Natural killer cell (primary cell): ENCODE measurements around the gene DLEC1. TPM values are rescaled to one million over a fixed set of nuclear protein-coding genes. Genes with fewer than 3 reads are reported as not detected.

Experiments used
- ATAC-seq, 3 donors: fragments of 150-1000 bp in 2 of 3; fragments of 200-7000 bp in 1 of 3; cut with Tn5 transposase; 1 replicate in 1 of 3; 2 replicates in 2 of 3; pipeline ENCODE4 v1.10.0; 2021; ENCODE audit warnings: mild to moderate bottlenecking in 2 of 3, moderate library complexity in 2 of 3
- DNase-seq, 2 donors: peaks; one replicate each; pipeline versions ENCODE4 v3.0.0 to v3.0.0-alpha.2; 2013 to 2021; ENCODE audit warnings: mixed read lengths in 1 of 2
- H3K27ac ChIP-seq: one replicate; pipeline ENCODE4 v1.5.1; 2013; ENCODE audit warnings: mild to moderate bottlenecking, low read length
- H3K27me3 ChIP-seq: one replicate; pipeline ENCODE4 v1.6.1; 2013; ENCODE audit warnings: low read length; ENCODE audit not compliant: control insufficient read depth, insufficient read depth
- H3K36me3 ChIP-seq: one replicate; pipeline ENCODE4 v1.6.1; 2013; ENCODE audit warnings: low read length; ENCODE audit not compliant: control insufficient read depth, insufficient read depth
- H3K4me1 ChIP-seq: one replicate; pipeline ENCODE4 v1.6.1; 2013; ENCODE audit warnings: low read length; ENCODE audit not compliant: control insufficient read depth, insufficient read depth
- H3K4me3 ChIP-seq: one replicate; pipeline ENCODE4 v1.5.1; 2013; ENCODE audit warnings: low read length
- H3K9me3 ChIP-seq: one replicate; pipeline ENCODE4 v1.6.1; 2013; ENCODE audit warnings: low read length; ENCODE audit not compliant: control insufficient read depth, insufficient read depth
- H3K27ac Mint-ChIP-seq, 2 donors: one replicate each; pipeline ENCODE4 v1.8.0; 2022; ENCODE audit warnings: mild to moderate bottlenecking in 2 of 2, mixed read lengths in 2 of 2, moderate library complexity in 1 of 2
- H3K27me3 Mint-ChIP-seq, 2 donors: one replicate each; pipeline ENCODE4 v1.8.0; 2022; ENCODE audit warnings: low read depth in 2 of 2, mixed read lengths in 2 of 2
- H3K36me3 Mint-ChIP-seq: one replicate; pipeline ENCODE4 v1.8.0; 2022; ENCODE audit warnings: mixed read lengths
- H3K4me1 Mint-ChIP-seq, 2 donors: one replicate each; pipeline ENCODE4 v1.8.0; 2022; ENCODE audit warnings: mixed read lengths in 2 of 2
- H3K4me3 Mint-ChIP-seq: one replicate; pipeline ENCODE4 v1.8.0; 2022; ENCODE audit warnings: mild to moderate bottlenecking, moderate library complexity, mixed read lengths
- H3K9me3 Mint-ChIP-seq, 2 donors: one replicate each; pipeline ENCODE4 v1.8.0; 2022; ENCODE audit warnings: mixed read lengths in 2 of 2
- WGBS: methylation state at CpG from one replicate; pipeline ENCODE4 v1.1.7; 2013; ENCODE audit warnings: missing lambda C conversion rate; ENCODE audit not compliant: insufficient coverage; 5-methylcytosine and 5-hydroxymethylcytosine counted together
- intact Hi-C: fragments of 100-400 bp; cut with micrococcal nuclease; formaldehyde crosslinking; loops from one replicate; pipeline ENCODE4 v1.14.2; 2022
- total RNA-seq, 4 donors: library from RNA; stranded (reverse); fragments of 120-200 nt in 1 of 4; gene quantifications; one replicate each; pipeline versions ENCODE4 v1.2.3 to v1.2.4, GENCODE V29; 2013 to 2022
- TF ChIP-seq, protein P1 (sequence below): fragments of 200-600 bp; IDR thresholded peaks from one replicate; pipeline ENCODE4 v1.8.0; 2022; ENCODE audit warnings: antibody characterized with exemption

Gene DLEC1
- total RNA-seq, 3 donors from 2014 or later (not counting 1 experiment from before 2014, with no cell fraction given), result 6.1 to 7.5 (median 7.0) TPM

DNA sequence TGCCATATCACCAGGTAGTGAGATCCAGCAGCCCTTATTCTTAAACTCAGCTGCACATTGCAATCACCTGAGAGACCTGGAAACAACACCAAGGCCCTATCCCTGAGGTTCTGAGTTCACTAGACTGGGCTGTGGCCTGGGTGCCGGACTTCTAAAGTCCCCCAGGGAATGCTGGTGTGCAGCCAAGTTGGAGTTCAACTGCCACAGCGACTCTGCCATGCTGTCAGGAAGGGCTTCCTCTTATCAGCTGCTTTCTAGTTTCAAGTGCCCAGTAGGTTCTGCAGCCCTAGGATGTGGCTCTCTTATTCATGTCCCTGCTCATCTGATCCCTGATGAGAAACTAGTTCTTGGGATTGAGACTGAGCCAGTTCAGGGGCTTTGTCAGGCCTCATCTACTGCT lies 50.2 kb downstream of the DLEC1 start:
- H3K4me1 Mint-ChIP-seq, result peaks cover 0 to 8% of the 10 kb centered on the region in 2 donors

GRCh38 chr3:38090453-38090852 lies 51.4 kb downstream of the DLEC1 start:
- TF ChIP-seq, protein P1, sequence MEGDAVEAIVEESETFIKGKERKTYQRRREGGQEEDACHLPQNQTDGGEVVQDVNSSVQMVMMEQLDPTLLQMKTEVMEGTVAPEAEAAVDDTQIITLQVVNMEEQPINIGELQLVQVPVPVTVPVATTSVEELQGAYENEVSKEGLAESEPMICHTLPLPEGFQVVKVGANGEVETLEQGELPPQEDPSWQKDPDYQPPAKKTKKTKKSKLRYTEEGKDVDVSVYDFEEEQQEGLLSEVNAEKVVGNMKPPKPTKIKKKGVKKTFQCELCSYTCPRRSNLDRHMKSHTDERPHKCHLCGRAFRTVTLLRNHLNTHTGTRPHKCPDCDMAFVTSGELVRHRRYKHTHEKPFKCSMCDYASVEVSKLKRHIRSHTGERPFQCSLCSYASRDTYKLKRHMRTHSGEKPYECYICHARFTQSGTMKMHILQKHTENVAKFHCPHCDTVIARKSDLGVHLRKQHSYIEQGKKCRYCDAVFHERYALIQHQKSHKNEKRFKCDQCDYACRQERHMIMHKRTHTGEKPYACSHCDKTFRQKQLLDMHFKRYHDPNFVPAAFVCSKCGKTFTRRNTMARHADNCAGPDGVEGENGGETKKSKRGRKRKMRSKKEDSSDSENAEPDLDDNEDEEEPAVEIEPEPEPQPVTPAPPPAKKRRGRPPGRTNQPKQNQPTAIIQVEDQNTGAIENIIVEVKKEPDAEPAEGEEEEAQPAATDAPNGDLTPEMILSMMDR, result no peak
- Mint-ChIP-seq H3K4me3 (no peak overlapping the region), H3K27ac (no peak overlapping the region), H3K9me3 (no peaks in the 10 kb centered on the region), H3K27me3 (no peaks in the 10 kb centered on the region), H3K36me3 (no peaks in the 10 kb centered on the region), H3K4me1 (no peaks in the 10 kb centered on the region)
- Histone ChIP-seq H3K9me3 (no peaks in the 10 kb centered on the region), H3K27ac (no peak overlapping the region), H3K36me3 (no peaks in the 10 kb centered on the region), H3K4me1 (no peaks in the 10 kb centered on the region), H3K27me3 (no peaks in the 10 kb centered on the region), H3K4me3 (no peak overlapping the region)
- no peak for DNase-seq
- no peak for ATAC-seq
- intact Hi-C loops, result no loop called here
- 100% methylated on average over 1 of the region's 3 CpGs for WGBS

More for the DNA sequence above, 50.2 kb downstream of the DLEC1 start:
- Histone ChIP-seq H3K36me3 (no peaks in the 10 kb centered on the region), H3K27me3 (no peaks in the 10 kb centered on the region), H3K27ac (no peak overlapping the region), H3K9me3 (peaks cover 12% of the 10 kb centered on the region), H3K4me3 (no peak overlapping the region), H3K4me1 (no peaks in the 10 kb centered on the region)
- TF ChIP-seq, protein P1, result no peak
- peaks cover 3% of the 10 kb centered on the region in 2 donors for H3K9me3 Mint-ChIP-seq
- ATAC-seq, result no peak
- intact Hi-C loops, result no loop called here
- H3K27ac Mint-ChIP-seq, result no peak overlapping the region
- 81% methylated on average over 2 of the region's 2 CpGs for WGBS
- H3K36me3 Mint-ChIP-seq, result no peaks in the 10 kb centered on the region
- no peak overlapping the region for H3K4me3 Mint-ChIP-seq
- H3K27me3 Mint-ChIP-seq, result peaks cover 0 to 2% of the 10 kb centered on the region in 2 donors
- no peak for DNase-seq

DNA sequence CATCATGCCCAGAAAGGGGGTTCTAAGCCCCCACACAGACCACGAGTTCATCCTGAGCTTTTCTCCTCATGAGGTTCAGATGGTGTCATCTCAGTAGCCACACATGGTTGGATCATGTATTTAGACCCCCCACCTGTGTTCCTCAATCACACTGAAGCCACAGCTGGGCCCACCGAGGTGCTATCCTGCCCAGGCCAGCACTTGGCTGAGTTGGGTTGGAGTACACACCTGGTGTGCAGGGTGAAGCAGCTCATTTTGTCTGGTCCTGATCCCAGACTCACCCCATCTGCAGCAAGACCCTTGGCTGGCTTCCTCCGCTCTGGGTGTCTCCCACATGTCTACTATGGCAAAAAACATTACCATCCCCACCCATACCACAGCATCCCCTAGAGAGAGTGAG lies 56.0 kb downstream of the DLEC1 start:
- Histone ChIP-seq H3K36me3 (no peaks in the 10 kb centered on the region), H3K27me3 (no peaks in the 10 kb centered on the region), H3K4me1 (no peaks in the 10 kb centered on the region), H3K9me3 (no peaks in the 10 kb centered on the region), H3K27ac (no peak overlapping the region), H3K4me3 (no peak overlapping the region)
- Mint-ChIP-seq H3K36me3 (no peaks in the 10 kb centered on the region), H3K27me3 (no peaks in the 10 kb centered on the region), H3K9me3 (no peaks in the 10 kb centered on the region), H3K4me3 (no peak overlapping the region), H3K4me1 (no peaks in the 10 kb centered on the region), H3K27ac (no peak overlapping the region)
- intact Hi-C loops, result no loop called here
- ATAC-seq, result no peak
- no peak for DNase-seq
- TF ChIP-seq, protein P1, result no peak
- 79% methylated on average over 3 of the region's 3 CpGs for WGBS
